ENCODE results near the gene MRPL39.

MRPL39 gene

DNA sequence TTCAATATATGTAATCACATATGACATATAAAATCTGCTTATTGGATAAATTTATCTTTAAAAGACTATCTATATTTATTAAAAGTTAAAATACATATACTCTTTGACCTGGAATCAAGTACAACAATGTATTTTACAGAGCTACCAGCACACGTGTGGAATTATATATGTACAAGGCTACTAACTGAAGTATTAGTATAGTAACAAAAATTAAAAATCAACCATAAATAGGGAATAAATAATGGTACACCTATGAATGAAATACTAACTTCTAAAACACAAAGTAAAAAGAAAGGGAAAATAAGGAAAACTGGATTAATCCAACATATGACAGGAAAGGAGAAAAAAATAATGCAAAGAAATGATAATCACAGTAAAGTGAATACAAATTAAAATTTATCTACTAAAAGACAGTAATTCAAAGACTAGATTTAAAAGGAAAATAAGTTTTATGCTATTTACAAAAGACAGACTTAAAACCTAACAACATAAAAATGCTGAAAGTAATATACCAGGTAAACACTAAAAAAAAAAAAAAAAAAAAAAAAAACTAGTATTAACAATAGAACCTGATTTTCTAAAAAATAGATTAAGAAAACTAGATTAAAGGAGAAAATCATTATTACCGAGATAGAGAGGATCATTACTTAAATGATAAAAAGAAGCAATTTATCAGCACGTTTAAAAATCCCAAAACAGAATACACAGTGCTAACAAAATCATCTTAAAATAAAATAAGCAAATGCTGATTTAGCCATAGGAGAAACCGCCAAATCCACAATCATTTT, 27.9 kb downstream of the MRPL39 start:
- TF ChIP-seq, protein P1, sequence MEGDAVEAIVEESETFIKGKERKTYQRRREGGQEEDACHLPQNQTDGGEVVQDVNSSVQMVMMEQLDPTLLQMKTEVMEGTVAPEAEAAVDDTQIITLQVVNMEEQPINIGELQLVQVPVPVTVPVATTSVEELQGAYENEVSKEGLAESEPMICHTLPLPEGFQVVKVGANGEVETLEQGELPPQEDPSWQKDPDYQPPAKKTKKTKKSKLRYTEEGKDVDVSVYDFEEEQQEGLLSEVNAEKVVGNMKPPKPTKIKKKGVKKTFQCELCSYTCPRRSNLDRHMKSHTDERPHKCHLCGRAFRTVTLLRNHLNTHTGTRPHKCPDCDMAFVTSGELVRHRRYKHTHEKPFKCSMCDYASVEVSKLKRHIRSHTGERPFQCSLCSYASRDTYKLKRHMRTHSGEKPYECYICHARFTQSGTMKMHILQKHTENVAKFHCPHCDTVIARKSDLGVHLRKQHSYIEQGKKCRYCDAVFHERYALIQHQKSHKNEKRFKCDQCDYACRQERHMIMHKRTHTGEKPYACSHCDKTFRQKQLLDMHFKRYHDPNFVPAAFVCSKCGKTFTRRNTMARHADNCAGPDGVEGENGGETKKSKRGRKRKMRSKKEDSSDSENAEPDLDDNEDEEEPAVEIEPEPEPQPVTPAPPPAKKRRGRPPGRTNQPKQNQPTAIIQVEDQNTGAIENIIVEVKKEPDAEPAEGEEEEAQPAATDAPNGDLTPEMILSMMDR (IDR thresholded peaks at IDR 0.05; ENCODE audit: low read depth, low read length) = no peak
- no peak for DNase-seq (ENCODE audit: low read depth in 2 of 2)
- H3K4me3 ChIP-seq (replicated peaks in 1 of 2; ENCODE audit: low read depth in 2 of 2, low read length in 2 of 2) = no peak overlapping the region

- TF ChIP-seq, protein P1 (IDR thresholded peaks at IDR 0.05; ENCODE audit: low read depth, low read length) = no peak
- DNase-seq (ENCODE audit: low read depth in 2 of 2) = no peak
- H3K4me3 ChIP-seq (replicated peaks in 1 of 2; ENCODE audit: low read depth in 2 of 2, low read length in 2 of 2) = no peak overlapping the region
Measured at GRCh38 chr21:25578056-25578961, 29.0 kb downstream of the MRPL39 start.

- no peak overlapping the region for H3K4me3 ChIP-seq (replicated peaks in 1 of 2; ENCODE audit: low read depth in 2 of 2, low read length in 2 of 2)
- TF ChIP-seq, protein P1 (IDR thresholded peaks at IDR 0.05; ENCODE audit: low read depth, low read length) = no peak
- no peak for DNase-seq (ENCODE audit: low read depth in 2 of 2)
Measured at GRCh38 chr21:25577424-25578055, 29.7 kb downstream of the MRPL39 start.

DNA sequence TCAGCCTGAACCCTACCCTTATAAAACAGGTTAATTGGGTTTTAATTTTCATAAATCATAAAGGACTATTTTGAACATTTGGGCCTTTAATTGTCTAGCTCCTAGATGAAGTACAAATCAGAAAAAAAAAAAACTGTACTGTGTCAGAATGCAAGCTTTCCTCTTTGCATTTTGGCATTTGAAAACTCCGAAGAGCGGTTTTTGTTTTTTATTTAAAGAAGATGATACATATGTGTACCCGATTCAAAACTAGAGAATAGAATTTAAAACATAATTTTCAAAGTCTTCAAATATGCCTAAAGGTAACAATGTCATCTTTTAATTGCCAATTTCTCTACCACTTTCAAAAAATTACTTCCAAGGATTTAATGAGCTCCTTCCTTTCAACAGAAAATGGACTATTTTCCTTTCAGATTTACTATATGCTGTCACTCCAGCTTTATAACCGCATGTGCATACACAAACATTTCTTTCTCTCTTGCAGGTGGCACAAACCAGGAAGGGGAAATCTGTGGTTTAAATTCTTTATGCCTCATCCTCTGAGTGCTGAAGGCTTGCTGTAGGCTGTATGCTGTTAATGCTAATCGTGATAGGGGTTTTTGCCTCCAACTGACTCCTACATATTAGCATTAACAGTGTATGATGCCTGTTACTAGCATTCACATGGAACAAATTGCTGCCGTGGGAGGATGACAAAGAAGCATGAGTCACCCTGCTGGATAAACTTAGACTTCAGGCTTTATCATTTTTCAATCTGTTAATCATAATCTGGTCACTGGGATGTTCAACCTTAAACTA, 33.7 kb downstream of the MRPL39 start:
- TF ChIP-seq, protein P1 (IDR thresholded peaks at IDR 0.05; ENCODE audit: low read depth, low read length) = no peak
- H3K4me3 ChIP-seq (replicated peaks in 1 of 2; ENCODE audit: low read depth in 2 of 2, low read length in 2 of 2) = no peak overlapping the region
- DNase-seq (ENCODE audit: low read depth in 2 of 2) = peak; percentile 60 to 93

DNA sequence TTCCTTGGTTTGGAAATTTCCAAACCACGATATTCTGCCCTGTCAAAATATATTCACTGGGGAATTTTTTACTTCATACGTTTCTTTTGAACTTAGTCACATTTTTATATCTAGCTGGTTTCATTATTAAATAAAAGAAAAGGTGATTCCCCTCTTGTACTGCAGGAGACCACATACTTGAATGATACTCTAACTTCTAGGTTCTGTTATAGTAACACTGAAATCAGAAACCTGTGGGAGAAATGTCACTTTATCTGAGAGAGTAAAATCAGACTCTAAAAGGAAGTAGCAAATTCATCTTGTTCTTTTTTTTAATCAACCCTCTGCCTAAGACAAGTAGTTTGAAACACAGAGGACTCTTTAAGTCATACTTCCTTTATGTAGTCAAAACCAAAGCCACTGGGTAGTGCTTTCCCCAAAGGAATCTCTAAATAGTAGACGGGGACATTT, 34.4 kb downstream of the MRPL39 start:
- peak; percentile 6 to 35 for DNase-seq (ENCODE audit: low read depth in 2 of 2)
- TF ChIP-seq, protein P1 (IDR thresholded peaks at IDR 0.05; ENCODE audit: low read depth, low read length) = no peak
- H3K4me3 ChIP-seq (replicated peaks in 1 of 2; ENCODE audit: low read depth in 2 of 2, low read length in 2 of 2) = no peak overlapping the region

- DNase-seq (ENCODE audit: low read depth in 2 of 2) = no peak
- TF ChIP-seq, protein P1 (IDR thresholded peaks at IDR 0.05; ENCODE audit: low read depth, low read length) = no peak
- H3K4me3 ChIP-seq (replicated peaks in 1 of 2; ENCODE audit: low read depth in 2 of 2, low read length in 2 of 2) = no peak overlapping the region
Measured at GRCh38 chr21:25571726-25572121, 35.6 kb downstream of the MRPL39 start.

Data from cardiac fibroblast (primary cell).